Measurements from ENCODE around the gene EARS2.

- TF ChIP-seq CTCF (conservative IDR thresholded peaks at IDR 0.05 in 1 of 2, IDR thresholded peaks at IDR 0.05 in 1 of 2; ENCODE audit: low read depth in 1 of 2, low read length in 2 of 2), result no peak
- no peak for TF ChIP-seq EZH2 (IDR thresholded peaks at IDR 0.05; ENCODE audit: low read length, missing control alignments)
Observed at GRCh38 chr16:23510164-23510914, 46.8 kb downstream of the EARS2 start, which contains the start of gene GGA2.

All from fibroblast of lung (primary cell).